NCI-H187 (cell line): ENCODE results near the gene EPB41.
"Not testable (repeated sequence)": the region's sequence is repeated elsewhere in the genome, so short reads cannot be mapped to it uniquely, and the experiment has no call there.

Experiments used
- DNase-seq, 2 experiments: peaks; one replicate each; lab custom pipeline; 2025; lab: John Stamatoyannopoulos, UW

EPB41 gene

DNA sequence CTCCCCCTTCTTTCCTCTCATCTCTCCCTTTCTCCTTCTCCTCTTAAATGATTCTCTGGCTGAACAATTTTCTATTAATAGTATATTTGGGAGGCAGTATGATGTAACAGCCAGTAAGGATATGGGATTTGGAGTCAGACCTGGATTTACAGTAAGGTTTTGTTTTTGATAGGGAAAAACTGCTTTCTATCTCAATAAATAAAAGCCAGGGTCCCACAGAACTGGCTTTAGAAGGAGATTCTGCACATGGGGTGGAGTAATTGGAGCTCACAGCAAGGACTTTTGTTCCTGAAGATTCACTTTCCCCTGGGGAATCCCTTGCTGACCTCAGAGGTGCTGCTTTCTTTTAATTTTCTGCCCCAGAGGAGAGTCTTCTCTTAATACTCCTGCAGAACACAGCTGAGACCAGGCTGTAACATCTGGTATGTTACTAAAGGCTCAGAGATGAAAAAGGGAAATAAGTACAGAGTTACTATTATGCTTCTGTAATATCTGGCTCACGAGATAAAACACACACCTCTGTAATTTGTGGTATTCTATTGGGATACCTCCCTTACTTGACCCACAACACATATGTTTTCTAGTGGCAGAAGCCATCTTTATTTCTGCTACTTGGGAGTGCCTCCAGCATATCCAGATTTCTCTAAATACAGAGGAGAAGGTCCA lies 13.4 kb downstream of the EPB41 start:
- DNase-seq = no peak

DNA sequence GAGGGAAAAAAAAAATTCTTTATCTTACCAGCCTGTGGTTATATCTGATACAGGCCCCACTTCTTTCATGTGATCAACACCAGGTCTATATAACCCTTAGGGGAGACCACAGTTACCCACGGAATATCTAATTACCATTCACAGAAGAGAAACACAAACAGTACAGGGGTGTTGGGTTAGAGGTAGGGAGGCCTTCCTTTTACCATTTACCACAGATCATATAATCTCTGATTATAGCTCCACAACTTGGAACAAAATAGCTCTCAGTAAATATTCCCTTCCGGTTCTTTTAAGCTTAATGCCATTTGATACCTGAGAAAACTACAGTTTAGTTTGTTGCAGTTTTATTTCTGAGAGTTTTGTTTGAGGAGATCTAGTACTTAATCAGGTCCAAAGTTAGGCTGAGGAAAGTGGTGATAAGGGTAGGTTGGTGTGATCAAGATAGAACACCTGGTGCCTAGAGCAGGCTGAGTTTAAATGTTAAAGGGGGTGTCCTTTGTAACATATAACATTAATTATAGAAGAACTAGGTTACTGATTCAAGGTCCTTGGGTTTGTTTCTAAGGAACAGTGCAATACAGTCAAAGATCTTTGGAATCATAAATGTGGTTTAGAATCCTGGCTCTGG lies 14.1 kb downstream of the EPB41 start:
- no peak for DNase-seq

DNA sequence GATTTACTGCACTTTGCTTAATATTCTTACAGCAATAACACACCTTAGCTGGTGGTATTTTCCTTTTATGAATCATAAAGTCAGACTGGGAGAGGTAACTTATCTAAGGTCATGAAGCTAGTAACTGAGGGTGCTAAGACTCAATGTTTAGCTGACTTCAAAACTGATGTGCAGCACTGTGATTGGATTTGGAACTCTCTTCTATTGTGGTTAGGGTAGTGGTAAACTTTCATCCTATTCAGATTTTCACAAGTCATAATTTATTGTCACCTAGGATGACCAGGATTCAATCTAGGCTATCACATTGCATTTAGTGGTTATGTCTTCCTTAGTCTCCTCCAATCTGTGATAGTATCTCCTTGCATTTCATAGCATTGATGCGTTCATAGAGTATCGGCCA lies 18.9 kb downstream of the EPB41 start:
- DNase-seq = no peak

DNA sequence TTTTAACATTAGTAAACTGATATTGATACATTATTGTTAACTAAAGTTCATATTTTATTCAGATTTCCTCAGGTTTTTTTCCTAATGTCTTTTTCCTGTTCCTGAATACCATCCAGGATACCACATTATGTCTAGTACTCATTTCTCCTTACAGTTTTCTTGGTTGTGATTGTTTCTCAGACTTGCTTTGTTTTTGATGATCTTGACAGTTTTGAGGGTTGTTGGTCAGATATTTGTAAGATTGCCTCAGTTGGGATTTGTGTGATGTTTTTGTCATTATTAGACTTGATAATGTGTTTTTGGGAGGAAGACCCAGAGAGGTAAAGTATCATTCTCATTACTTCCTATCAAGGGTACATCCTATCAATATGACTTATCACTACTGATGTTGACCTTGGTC lies 19.5 kb downstream of the EPB41 start:
- no peak for DNase-seq

DNA sequence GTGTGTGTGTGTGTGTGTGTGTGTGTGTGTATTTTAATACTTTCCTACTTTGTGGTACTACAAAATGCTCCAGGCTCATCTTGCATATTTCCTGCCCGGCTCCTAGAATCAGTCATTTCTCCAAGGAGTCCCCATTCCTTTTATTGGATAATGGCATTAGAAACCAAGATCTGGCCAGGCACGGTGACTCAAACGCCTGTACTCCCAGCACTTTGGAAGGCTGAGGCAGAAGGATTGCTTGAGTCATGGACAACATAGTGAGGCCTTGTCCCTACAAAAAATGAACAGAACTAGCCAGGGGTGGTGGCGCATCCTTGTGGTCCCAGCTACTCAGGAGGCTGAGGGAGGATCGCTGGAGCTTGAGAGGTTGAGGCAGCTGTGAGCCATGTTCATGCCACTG lies 20.3 kb downstream of the EPB41 start:
- no peak for DNase-seq

DNA sequence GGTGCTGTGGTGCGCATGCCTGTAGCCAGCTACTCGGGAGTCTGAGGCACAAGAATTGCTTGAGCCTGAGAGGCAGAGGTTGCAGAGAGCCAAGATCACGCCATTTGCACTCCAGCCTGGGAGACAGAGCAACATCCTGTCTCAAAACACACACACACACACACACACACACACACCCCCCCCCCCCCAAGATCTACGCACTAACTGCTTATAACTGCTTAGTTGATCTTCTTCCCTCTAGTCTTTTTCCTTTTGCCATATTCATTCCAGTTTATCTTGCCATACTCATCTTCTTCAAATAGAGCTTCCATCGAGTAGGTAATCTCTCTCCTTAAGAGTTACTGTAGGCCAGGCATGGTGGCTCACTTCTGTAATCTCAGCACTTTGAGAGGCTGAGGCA lies 20.9 kb downstream of the EPB41 start:
- DNase-seq = no peak

DNA sequence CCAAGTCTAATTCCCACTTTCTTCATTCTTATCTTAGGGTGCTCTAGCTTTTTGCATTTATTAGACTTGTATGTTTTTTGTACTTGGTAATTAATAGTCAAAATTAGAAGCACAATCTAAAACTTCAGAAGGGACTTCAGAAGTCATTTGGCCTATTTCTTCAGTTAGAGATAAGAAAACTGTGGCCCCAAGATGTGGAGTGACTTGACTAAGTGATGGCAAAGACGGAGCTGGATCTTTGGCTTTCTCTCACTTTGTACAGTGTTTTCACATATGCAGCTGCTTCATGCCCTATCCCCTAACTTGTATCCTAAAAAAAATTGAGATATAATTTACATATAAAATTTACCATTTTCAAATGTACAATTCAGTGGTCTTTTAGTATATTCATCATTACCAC lies 21.7 kb downstream of the EPB41 start:
- no peak for DNase-seq

DNA sequence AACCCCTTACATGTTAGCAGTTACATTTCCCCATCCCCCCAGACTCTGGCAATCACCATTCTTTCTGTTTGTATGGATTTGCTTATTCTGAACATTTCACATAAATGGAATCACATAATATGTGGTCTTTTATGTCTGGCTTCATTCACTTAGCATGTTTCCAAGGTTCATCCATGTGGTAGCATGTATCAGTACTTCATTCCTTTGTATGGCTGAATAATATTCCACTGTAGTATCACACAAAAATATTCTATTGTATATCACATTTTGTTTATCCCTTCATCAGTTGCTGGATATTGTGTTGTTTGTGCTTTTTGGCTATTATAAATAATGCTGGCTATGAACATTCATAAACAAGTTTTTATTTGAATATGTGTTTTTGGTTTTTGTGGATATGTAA lies 22.2 kb downstream of the EPB41 start:
- no peak for DNase-seq

DNA sequence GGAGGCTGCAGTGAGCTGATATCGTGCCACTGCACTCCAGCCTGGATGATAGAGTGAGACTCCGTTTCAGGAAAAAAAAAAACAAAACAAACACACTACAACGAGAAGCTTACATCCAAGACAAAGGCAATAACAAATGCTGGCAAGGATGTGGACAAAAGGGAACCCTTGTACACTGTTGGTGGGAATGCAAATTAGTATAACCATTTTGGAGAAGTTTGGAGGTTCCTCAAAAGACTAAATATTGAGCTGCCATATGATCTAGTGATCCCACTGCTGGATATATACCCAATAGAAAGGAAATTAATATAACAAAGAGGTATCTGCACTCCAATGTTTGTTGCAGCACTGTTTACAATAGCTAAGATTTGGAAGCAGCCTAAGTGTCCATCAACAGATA lies 29.2 kb downstream of the EPB41 start:
- DNase-seq = not testable (repeated sequence)

DNA sequence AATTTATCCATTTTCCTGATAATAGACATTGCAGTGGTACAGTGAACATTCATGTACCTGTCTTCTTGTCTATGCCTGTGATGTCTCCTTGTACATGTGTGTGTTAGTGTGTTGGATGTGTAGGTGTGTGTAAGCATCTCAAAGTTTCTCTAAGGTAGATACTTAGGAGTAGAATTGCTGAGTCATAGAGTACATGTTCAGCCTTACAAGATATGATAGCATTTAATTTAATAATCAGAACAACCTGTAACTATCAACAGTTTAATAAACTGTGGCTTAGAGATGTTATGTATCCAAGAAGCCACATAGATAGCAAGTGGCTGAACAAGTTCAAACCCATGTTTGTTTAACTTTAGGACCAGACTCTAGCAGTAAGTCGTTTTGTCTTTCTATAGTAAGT lies 35.6 kb downstream of the EPB41 start:
- DNase-seq = no peak

DNA sequence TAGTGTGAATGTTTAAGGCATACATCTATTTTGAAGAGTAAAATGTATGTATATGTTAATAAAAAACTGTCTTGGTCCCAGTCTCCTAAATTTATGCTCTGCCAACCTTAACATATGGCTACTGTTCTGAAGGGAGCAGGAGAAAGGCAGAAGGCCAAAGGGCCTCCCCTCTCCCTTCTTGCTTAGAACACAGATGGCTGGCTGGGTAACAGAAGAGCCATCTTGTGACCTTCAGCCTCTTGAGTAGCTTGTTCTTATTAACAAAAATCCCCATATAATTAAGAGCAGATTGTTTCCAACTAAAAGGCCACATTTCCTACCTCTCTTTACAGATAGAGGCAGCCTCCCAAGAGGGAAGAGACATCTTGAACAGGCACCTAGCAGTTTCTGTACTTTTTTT lies 36.1 kb downstream of the EPB41 start:
- DNase-seq = no peak

DNA sequence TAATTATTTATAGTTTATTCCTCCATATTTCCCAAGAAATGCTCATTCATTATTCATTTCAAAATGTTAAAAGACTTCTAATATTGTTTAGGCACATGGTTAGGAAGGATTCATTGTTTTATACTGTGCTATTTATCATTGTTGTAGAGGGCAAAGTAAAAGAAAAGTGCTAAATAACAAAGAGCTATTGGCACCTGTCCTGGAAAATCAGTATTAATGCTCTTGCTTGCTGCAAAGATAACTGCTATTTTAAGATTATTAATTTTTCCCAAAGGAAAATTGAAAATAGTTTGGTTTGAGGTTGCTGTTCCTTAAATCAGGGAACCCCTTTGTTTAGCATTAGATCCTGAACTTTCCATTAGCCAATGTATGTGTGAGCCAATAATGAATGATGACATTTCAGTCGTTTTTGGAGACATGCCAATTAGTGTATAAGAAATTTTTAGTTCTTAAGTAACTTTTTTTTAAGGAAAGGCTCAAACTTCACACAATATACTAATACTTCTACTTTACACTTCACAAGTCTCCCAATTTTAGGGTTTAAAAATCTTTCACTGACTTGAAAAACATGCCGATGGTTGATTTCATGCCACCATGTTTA lies 39.9 kb downstream of the EPB41 start:
- DNase-seq = no peak

DNA sequence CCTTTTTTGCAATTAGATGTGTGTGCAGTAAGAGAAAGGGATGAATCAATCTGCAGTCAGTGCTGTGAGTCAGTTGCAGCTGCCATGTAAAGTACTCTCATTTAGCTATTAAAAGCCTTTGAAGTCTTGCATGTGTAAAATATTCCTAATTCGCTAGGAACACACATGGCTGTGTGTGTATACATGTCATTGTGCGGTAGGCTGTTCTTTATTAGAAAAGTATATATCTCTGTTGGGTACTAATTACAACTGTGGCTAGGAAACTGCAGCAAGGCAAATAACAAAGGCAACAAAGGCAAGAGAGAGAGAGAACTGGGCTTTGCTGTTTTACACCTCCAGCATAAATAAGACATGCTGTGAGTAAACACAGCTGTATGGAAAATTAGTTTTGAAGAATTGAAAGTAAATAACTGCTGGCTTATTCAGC lies 41.7 kb downstream of the EPB41 start:
- no peak for DNase-seq

DNA sequence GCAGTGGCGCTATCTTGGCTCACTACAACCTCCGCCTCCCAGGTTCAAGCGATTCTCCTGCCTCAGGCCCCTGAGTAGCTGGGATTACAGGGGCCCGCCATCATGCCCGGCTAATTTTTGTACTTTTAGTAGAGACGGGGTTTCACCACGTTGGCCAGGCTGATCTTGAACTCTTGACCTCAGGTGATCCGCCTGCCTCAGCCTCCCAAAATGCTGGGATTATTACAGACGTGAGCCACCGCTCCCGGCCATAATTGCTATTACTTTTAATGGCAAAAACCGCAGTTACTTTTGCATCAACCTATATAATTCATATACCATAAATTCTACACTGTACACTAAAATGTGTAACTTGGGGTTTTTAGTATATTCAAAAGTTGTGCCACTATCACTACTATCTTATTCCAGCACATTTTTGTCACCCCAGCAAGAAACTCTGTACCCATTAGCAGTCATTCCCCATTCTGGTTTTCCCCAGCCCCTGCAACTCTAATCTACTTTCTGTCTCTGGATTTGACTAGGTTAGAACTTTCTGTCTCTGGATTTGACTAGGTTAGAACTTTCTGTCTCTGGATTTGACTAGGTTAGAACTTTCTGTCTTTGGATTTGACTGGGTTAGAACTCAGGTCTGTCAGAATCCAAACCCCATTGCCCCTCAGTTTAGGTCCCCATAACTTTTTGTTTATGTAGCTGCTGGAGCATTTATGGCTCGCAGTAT lies 47.9 kb downstream of the EPB41 start:
- not testable (repeated sequence) for DNase-seq

DNA sequence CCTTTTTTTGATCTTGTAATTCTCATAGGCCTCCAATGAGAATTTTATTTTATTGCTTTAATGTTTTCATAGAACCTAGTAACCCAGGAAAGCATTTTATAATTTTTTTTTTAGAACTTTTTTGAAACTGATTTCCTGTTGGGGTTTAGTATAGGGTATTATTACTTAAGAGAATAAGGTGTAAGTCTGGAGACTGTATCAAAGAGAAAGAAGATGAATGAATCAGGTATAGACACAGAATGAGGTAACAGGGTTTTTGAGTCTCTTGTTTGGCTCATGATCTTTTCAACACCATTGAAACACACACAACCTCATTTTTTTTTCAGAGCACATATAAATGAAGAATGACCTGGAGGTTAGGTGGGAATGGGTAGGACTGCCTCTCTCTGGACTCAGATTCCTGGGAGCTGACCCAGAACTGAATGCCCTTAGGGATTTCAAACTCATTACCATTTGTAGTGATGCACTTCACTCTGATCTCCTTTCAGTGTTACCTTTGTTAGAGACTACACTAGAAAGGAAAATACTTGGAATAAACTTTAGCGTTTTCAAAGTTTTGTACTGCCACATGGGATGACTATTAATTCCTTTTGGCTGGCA lies 51.0 kb downstream of the EPB41 start:
- DNase-seq = no peak

DNA sequence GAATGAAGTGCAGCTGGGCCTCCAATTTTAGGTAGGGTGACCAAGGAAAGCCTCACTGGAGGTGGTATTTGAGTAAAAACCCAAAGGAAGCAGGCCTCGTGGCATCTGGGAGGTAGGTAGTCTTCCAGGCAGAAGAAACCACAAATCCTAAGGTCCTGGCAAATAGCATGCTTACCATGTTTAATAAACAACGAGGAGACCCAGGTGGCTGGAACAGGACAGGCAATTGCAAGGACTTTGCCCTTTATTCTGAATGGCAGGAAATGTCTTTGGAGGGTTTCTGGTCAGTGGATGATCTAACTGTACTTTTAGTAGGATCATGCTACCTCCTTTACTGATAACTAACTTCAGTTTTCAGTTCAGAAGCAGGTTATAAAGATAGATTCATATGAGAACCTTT lies 52.2 kb downstream of the EPB41 start:
- no peak for DNase-seq

DNA sequence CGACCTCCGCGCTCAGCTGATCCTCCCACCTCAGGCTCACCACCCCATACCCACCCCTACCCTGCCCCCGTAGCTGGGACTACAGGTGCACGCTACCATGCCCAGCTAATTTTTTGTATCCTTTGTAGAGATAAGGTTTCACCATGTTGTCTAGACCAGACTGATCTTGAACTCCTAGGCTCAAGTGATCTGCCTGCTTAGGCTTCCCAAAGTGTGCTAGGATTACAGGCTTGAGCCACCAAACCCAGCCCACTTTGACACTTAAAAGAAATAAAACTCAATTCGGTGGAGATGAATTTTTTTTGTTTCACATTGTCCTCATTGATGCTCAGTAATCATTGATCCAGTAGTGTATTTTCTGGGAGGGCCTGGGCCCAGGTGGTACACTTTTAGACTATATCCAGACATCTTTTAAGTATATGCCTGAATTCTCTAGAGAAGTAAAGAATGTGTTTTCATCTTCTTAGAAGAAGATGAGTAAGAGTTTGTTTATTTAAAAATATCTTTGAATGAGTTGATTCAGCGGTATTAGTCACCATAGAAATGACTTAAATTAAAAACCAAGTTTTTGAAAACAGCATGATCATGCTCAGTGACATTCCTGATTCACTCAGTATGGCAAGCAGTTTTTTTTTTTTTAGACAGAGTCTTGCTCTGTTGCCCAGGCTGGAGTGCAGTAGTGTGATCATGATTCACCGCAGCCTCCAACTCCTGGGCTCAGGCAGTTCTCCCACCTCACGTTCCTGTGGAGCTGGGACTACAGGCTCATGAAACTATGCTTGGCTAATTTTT lies 57.8 kb downstream of the EPB41 start:
- no peak for DNase-seq

DNA sequence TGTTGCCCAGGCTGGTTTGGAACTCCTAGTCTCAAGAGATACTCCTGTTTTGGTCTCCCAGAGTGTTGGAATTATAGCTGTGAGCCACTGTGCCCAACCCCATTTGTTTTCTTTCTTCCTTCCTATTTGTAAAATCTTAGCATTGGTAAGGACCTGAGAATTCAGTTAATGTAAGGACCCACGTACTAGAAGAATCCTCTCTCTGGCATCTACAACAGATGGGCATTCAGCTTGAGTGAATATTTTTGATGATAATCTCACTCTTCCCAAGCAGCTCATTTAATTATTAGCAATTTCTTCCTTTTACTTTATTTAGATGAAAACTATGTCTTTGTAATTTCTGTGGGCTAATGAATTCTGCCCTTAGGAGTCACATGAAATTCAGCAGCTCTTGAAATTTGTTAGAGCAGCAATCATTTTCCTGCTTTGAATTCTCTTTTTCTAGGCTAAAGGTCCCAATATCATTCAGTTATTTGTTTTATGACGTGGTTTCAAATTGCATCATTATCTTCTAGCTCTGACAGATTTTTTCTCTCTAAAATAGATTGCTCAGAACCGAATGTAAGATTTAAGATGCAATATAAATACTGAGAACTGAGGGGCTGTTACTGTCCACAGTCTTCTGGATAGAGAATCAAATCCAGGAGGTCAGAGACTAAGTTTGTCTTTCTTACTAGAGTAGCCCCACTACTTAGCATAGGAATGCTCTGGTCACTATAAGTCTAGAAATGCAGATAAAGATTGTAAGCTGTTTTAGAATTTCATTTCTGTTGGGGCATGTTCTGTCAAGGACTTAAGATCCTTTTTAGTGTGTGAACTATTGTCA lies 59.4 kb downstream of the EPB41 start:
- DNase-seq = no peak

DNA sequence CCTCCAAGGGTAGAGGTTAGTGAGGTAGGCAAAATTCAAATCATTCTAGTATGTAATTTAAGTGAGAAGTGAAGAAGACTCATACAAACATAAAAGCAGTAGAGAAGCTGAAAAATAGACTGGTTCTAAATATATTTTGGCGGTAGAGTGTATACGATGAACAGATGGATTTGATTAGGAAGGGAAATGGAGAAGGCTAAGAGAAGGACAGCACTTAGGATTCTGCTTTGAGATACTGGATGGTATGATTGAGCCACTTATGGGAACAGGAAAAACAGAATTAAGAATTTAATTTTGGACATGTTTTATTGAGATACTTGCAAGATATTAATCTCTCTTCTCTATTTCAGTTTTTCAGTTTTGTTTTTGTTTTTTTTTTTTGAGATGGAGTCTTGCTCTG lies 60.1 kb downstream of the EPB41 start:
- DNase-seq = no peak

DNA sequence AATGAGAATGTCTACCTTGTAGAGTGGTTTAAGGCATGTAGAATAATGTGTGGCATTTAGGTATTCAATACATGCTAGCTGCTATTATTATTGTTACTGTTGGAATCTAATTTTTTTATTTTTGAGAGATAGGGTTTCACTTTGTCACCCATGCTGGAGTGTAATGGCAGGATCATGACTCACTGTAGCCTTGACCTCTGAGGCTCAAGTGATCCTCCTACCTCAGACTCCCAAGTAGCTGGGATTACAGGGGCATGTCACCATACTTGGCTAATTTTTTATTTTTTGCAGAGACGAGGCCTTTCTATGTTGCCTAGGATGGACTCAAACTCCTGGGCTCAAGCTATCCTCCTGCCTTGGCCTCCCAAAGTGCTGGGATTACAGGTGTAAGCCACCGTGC lies 61.9 kb downstream of the EPB41 start:
- no peak for DNase-seq

DNA sequence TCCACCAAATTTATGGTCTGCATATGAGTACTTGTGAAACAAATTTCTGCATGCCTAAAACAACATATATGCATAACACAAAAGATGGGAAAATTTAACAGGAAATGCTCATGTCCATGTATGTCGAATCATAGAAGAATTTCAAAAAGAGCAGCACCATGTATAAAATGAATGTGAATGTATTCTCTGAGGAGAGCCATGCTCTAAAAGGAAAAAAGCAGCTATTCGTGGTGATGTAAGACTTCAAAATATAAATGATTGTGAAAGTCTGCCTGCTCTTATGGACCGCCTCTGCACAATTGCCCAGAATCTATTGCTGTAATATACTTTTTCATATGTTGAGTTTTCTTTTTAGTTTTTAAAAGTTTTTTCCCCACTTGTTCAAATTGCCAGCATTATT lies 66.8 kb downstream of the EPB41 start:
- no peak for DNase-seq
